Prostate gland (tissue), 2 donors: Measurements from ENCODE around the gene ALKBH2. TPM values are rescaled to one million over a fixed set of nuclear protein-coding genes. Genes with fewer than 3 reads are reported as not detected.

Experiments used
- DNase-seq: peaks from one replicate; pipeline ENCODE4 v3.0.0-alpha.2; 2019; ENCODE audit warnings: low spot score
- H3K27ac ChIP-seq, 2 donors: fragments of 200-600 bp; sonication (generic); 2 replicates each; pipeline ENCODE4 v1.5.1; 2017 to 2019
- H3K27me3 ChIP-seq: fragments of 200-600 bp; sonication (generic); replicated peaks from 2 replicates; pipeline ENCODE4 v1.5.1; 2019; ENCODE audit not compliant: insufficient read depth
- H3K36me3 ChIP-seq, 2 donors: fragments of 200-600 bp; sonication (generic); 1 replicate in 1 of 2; 2 replicates in 1 of 2; pipeline versions ENCODE4 v1.5.1 to v1.8.1; 2017 to 2019
- H3K4me1 ChIP-seq: fragments of 200-600 bp; sonication (generic); replicated peaks from 2 replicates; pipeline ENCODE4 v1.5.1; 2019
- H3K4me3 ChIP-seq, 2 donors: fragments of 200-600 bp; sonication (generic); 2 replicates each; pipeline ENCODE4 v1.5.1; 2017 to 2019
- H3K9me3 ChIP-seq: fragments of 200-600 bp; sonication (generic); 2 replicates; pipeline ENCODE4 v1.5.1; 2017
- POLR2A ChIP-seq: fragments of 450-650 bp; IDR thresholded peaks from one replicate; pipeline ENCODE4 v1.6.1; 2016; ENCODE audit warnings: antibody characterized with exemption, mild to moderate bottlenecking
- POLR2AphosphoS5 ChIP-seq: sonication (generic); formaldehyde crosslinking; IDR thresholded peaks from one replicate; pipeline ENCODE4 v1.6.1; 2017; ENCODE audit warnings: antibody characterized with exemption
- WGBS: methylation state at CpG from one replicate; pipeline ENCODE4 v1.1.5; 2018; 5-methylcytosine and 5-hydroxymethylcytosine counted together
- intact Hi-C: fragments of 100-400 bp; cut with DNase I; formaldehyde crosslinking; loops from one replicate; pipeline ENCODE4 v1.14.2; 2022
- total RNA-seq, 2 donors: library from RNA; depleted of rRNA; stranded (reverse); fragments of >200 nt; gene quantifications; one replicate each; pipeline ENCODE4 v1.1.0, GENCODE V29; 2016
- TF ChIP-seq, protein P1 (sequence below), 4 experiments: fragments of 200-600 bp in 2 of 4; fragments of 450-650 bp in 2 of 4; sonication (generic) in 2 of 4; IDR thresholded peaks; 1 replicate in 3 of 4; 2 replicates in 1 of 4; pipeline ENCODE4 v1.5.1; 2016 to 2019; ENCODE audit warnings: antibody characterized with exemption in 4 of 4, mild to moderate bottlenecking in 2 of 4, moderate library complexity in 2 of 4

Gene ALKBH2
- total RNA-seq, 2 donors from 2014 or later, result 16.6 to 26.2 TPM

DNA sequence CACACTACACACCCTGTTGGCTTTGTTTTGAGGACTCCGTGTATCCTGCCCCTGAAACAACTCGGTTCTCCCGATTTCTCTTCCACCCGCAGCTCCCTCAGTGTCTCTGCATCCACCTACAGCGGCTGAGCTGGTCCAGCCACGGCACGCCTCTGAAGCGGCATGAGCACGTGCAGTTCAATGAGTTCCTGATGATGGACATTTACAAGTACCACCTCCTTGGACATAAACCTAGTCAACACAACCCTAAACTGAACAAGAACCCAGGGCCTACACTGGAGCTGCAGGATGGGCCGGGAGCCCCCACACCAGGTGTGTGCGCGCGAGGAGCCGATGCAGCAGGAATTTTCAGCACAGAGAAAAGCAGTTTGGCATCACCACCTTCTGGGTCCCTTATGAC, 10.5 kb downstream of the ALKBH2 start:
- Histone ChIP-seq H3K36me3 (peaks cover 3 to 16% of the 10 kb centered on the region in 2 donors), H3K27me3 (no peaks in the 10 kb centered on the region), H3K4me1 (no peaks in the 10 kb centered on the region), H3K9me3 (no peaks in the 10 kb centered on the region), H3K27ac (no peak overlapping the region), H3K4me3 (no peak overlapping the region)
- intact Hi-C loops, result no loop called here
- DNase-seq, result no peak
- no peak for TF ChIP-seq POLR2A
- no peak for TF ChIP-seq POLR2AphosphoS5
- TF ChIP-seq, protein P1, sequence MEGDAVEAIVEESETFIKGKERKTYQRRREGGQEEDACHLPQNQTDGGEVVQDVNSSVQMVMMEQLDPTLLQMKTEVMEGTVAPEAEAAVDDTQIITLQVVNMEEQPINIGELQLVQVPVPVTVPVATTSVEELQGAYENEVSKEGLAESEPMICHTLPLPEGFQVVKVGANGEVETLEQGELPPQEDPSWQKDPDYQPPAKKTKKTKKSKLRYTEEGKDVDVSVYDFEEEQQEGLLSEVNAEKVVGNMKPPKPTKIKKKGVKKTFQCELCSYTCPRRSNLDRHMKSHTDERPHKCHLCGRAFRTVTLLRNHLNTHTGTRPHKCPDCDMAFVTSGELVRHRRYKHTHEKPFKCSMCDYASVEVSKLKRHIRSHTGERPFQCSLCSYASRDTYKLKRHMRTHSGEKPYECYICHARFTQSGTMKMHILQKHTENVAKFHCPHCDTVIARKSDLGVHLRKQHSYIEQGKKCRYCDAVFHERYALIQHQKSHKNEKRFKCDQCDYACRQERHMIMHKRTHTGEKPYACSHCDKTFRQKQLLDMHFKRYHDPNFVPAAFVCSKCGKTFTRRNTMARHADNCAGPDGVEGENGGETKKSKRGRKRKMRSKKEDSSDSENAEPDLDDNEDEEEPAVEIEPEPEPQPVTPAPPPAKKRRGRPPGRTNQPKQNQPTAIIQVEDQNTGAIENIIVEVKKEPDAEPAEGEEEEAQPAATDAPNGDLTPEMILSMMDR (IDR thresholded peaks at IDR 0.05), result no peak
- WGBS, result 93% methylated on average over 14 of the region's 14 CpGs

DNA sequence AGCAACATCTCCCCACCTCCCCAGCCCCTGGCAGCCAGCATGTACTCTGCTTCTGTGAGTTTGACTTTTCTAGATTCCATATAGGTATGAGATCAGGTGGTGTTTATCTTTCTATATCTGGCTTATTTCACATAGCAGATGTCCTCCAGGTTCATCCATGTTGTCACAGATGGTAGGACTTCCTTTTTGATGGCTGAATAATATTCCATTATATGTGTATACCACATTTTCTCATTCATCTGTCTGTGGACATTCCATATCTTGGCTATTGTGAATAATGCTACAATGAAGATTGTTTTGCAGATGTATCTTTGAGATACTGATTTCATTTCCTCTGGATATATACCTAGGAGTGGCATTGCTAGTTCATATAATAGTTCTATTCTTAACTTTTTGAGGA, 18.4 kb downstream of the ALKBH2 start:
- intact Hi-C loops, result no loop called here
- TF ChIP-seq POLR2AphosphoS5, result no peak
- TF ChIP-seq POLR2A, result no peak
- TF ChIP-seq, protein P1 (IDR thresholded peaks at IDR 0.05), result no peak
- peaks cover 4 to 11% of the 10 kb centered on the region in 2 donors for H3K36me3 ChIP-seq

DNA sequence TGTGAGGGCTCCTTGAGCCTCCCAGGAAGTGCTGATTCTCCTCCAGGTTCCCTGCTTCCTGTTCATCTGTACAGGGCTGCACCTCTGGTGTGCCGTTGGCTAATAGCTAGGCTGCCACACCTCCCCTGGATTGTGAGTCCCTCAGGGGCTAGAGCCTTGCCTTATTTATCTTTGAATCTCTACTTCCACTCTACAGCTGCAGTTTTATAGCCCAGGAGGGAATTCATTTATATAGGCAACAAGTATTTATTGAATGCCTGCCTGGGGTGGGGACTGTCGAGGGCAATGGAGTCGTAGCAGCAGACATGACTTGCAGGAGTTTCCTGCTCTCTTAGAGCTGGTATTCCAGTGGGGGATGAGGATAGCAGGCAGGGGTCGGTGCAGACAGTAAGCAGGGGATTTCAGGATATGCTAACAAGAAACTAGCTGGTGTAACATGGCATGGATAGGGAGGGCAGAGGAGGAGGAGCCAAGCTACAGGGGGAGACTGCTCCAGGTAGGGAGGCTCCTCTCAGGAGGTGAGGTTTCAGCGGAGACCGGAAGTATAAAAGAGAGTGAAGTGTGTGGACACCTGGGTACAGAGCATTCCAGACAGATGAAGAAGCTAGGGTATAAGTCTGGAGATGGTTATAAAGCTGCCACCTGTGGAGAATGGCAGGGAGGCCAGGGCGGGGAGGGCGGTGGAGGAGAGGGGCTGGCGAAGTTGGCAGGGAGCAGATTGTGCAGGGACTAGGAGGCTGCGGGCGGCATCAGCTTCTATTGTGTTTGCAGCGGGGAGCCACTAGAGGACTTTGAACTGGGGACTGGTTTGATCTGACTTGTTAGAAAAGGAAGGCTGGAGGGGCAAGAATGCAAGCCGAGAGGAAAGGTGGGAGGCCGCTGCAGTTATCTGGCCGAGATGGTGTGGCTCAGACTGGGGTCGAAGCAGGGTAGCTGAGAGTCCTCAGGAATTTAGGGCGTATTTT, 23.7 kb downstream of the ALKBH2 start:
- Histone ChIP-seq H3K4me3 (no peak overlapping the region), H3K9me3 (no peaks in the 10 kb centered on the region), H3K36me3 (peaks cover 2 to 11% of the 10 kb centered on the region in 2 donors), H3K27me3 (no peaks in the 10 kb centered on the region), H3K27ac (no peak overlapping the region), H3K4me1 (no peaks in the 10 kb centered on the region)
- intact Hi-C loops, result no loop called here
- DNase-seq, result no peak
- TF ChIP-seq, protein P1 (IDR thresholded peaks at IDR 0.05), result no peak
- no peak for TF ChIP-seq POLR2A
- TF ChIP-seq POLR2AphosphoS5, result no peak
- 55% methylated on average over 17 of the region's 17 CpGs for WGBS

More for the DNA sequence above, 18.4 kb downstream of the ALKBH2 start:
- H3K27me3 ChIP-seq, result no peaks in the 10 kb centered on the region
- no peak overlapping the region for H3K27ac ChIP-seq
- DNase-seq, result no peak
- no peak overlapping the region for H3K4me3 ChIP-seq
- H3K4me1 ChIP-seq, result no peaks in the 10 kb centered on the region
- H3K9me3 ChIP-seq, result no peaks in the 10 kb centered on the region

DNA sequence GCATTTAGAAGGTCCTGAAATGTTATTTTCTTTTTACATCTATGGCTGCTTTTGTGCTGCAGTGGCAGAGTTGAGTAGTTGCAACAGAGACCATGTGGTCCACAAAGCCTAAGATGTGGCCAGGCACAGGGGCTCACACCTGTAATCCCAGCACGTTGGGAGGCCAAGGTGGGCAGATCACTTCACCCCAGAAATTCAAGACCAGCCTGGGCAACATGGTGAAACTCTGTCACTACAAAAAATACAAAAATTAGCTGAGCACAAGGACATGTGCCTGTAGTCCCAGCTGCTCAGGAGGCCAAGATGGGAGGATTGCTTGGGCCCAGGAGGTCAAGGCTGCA, 27.4 kb downstream of the ALKBH2 start:
- no peak overlapping the region for H3K4me3 ChIP-seq
- no peak for DNase-seq
- H3K27me3 ChIP-seq, result no peaks in the 10 kb centered on the region
- no peak overlapping the region for H3K27ac ChIP-seq
- intact Hi-C loops, result no loop called here
- H3K4me1 ChIP-seq, result no peaks in the 10 kb centered on the region
- H3K36me3 ChIP-seq, result peaks cover 0 to 7% of the 10 kb centered on the region in 2 donors
- no peaks in the 10 kb centered on the region for H3K9me3 ChIP-seq
- TF ChIP-seq POLR2A (no peak), POLR2AphosphoS5 (no peak)
- TF ChIP-seq, protein P1 (IDR thresholded peaks at IDR 0.05), result no peak
- WGBS, result 69% methylated on average over 1 of the region's 1 CpG
